Activated CD8-positive, alpha-beta memory T cell treated with anti-CD3 and anti-CD28 coated beads, Interleukin-2, amount 50 U/mL, for 1 hour (primary cell): ENCODE data around the gene RHOC.

Experiments used
- DNase-seq: peaks from one replicate; pipeline ENCODE4 v3.0.0-alpha.2; 2020; ENCODE audit errors: extremely low read depth

The RHOC gene

GRCh38 chr1:112702067-112702395 is 4.9 kb downstream of the RHOC start:
- DNase-seq, result no peak

DNA sequence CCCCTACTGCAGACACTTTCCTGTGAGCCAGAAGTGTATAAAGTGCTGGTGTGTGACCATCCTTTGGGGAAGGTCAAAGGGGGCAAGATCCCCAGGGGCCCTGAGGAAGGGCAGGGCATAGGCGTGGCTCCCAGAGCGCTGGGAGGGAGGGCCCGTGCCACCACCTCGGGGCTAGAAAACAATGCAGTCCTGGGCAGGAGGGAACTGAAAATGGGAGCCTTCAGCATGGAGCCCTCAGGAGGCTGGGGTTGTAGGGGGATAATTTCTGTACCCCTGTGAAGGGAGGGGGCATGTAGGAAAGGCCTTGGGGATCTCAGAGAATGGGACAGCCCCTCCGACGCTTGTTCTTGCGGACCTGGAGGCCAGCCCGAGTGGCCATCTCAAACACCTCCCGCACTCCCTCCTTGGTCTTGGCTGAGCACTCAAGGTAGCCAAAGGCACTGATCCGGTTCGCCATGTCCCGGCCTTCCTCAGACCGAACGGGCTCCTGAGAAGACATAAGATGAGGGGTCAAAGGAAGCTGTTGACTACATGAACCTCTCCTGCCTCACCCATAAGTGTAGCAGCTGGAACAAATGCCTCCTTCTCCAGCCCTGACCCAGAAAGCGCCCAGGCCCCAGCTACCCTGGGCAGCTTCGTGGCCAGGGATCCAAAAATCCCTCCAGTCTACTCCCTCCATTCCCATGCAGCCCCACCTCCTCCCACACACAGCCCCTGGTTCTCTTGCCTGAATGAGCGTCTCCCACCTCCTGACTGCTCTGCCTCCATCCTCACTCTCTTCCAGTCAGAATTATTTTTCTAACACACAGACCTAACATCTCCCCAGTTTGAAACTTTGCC is 5.5 kb downstream of the RHOC start:
- DNase-seq, result no peak

DNA sequence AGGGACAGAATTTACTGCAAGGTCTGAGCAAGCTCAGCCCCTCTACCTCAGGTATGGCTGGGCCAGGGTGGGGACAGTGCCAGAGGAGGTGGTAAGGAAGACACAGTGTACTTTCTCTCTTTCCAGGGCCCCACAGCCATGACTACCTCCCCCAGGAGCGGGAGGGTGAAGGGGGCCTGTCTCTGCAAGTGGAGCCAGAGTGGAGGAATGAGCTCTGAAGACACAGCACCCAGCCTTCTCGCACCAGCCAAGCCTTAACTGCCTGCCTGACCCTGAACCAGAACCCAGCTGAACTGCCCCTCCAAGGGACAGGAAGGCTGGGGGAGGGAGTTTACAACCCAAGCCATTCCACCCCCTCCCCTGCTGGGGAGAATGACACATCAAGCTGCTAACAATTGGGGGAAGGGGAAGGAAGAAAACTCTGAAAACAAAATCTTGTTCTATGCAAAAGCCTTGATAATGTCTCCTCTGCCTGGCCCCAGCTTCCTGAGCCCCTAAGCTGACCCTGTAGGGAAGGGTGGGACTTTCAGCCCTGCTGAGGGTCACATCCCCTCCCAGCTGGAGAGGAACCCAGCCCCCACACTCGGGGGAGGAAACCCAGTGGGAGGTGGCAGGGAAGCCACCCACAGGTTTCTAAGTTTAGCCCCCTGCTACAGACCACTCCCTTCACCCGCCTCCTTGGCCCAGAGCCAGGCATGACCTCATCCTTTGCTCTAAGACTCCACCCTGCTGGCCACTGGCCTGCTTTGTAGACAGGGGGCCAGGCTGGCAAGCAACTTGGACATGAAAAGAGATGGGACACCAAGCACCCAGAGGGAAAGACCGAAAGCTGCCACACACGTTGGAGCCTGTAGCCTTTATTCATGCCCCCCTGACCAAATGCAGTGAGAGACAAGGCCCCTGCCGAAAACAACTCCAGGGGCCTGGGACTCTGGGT is 6.4 kb downstream of the RHOC start:
- no peak for DNase-seq

DNA sequence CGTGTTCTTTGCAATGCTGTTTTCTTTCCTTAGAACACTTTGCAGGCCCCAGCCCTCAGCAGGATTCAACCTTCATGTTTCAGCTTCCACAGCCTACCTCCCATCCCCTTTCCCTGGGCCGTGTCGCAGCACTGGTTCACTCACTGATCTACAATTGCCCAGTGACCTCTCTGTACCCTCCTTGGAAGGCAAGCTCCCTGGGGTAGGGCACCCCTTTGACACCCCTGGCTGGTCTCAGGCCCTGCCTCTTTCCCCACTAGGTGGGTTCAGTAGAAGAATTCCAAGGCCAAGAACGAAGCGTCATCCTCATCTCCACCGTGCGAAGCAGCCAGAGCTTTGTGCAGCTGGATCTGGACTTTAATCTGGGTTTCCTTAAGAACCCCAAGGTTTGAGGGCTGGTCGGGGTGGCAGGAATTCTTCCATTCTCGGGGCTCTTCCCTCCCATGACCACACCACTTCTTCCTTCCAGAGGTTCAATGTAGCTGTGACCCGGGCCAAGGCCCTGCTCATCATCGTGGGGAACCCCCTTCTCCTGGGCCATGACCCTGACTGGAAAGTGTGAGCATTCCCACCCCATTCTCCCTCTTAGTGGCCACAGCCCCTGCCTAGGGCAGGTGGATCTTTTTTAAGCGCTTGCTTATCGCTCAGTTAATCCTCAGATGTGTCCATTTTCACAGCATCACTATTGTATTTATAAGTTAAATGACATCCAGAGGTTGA is 7.3 kb downstream of the RHOC start:
- DNase-seq, result no peak

- DNase-seq, result no peak
These were observed 8.3 kb downstream of the RHOC start for GRCh38 chr1:112698366-112699310.

- DNase-seq, result no peak
These were observed 9.1 kb downstream of the RHOC start for GRCh38 chr1:112697781-112698201.

GRCh38 chr1:112696578-112697314 is 10.2 kb downstream of the RHOC start:
- no peak for DNase-seq

DNA sequence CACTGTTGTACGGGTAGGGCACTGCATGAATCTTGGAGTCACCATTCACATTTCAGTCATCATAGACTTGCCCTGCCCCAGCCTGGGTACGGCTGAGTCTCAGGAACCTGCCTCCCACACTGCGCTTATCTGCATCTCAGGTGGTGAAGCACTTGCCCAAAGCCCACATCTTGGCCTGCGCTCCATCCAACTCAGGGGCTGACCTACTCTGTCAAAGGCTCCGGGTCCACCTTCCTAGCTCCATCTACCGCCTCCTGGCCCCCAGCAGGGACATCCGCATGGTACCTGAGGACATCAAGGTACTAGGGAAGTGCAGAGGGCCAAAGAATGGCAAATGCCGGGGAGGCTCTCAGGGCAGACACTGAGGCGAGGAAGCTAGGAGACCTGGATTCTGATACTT is 11.7 kb downstream of the RHOC start:
- DNase-seq, result no peak

GRCh38 chr1:112694363-112694929 is 12.5 kb downstream of the RHOC start:
- DNase-seq, result no peak

- no peak for DNase-seq
These were observed 13.1 kb downstream of the RHOC start for GRCh38 chr1:112693821-112694220.

DNA sequence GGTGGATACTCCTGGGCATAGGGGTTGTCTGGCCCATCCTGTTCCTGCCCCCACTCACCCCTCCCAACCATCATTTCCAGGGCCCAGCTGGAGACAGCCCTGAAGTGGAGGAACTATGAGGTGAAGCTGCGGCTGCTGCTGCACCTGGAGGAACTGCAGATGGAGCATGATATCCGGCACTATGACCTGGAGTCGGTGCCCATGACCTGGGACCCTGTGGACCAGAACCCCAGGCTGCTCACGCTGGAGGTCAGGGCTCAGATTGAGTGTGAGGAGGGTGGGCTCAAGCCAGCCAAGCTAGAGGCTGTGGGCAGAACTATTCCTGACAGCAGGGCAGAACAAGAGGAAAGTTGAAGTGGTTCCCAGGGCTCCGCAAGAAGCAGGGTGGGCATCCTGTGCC is 14.2 kb downstream of the RHOC start:
- no peak for DNase-seq

DNA sequence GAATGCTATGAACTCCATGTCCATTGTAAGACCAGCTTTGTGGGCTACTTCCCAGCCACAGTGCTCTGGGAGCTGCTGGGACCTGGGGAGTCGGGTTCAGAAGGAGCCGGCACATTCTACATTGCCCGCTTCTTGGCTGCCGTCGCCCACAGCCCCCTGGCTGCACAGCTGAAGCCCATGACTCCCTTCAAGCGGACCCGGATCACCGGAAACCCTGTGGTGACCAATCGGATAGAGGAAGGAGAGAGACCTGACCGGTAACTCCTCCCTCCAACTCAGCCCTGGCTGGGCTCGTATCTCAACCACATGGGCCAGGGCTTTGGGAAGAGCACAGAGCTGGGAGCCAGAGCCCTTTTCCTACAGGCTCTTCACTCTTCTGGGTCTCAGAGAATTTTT is 17.1 kb downstream of the RHOC start:
- DNase-seq, result no peak

DNA sequence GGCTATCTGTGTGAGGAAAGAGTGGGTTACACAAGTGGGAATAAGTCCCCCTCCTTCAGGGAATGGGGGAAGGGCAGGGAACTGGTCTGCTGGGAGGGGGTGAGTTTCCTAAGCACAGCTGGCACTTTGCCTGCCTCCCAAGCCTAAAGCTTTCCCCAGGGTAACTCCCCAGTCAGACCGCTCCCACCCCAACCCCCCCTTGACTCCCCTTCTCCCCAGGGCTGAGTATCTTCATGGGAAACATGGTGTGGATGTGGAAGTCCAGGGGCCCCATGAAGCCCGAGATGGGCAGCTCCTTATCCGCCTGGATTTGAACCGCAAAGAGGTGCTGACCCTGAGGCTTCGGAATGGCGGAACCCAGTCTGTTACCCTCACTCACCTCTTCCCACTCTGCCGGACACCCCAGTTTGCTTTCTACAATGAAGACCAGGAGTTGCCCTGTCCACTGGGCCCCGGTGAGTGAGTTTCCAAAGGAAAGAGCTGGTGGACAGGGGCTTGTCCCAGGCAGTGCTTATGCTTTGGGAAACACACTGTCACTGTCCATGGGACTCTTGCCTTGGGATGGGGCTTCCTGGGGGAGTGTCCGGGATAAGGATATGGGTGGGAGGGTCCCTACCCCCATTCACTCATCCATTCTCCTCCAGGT is 17.6 kb downstream of the RHOC start:
- DNase-seq, result no peak

DNA sequence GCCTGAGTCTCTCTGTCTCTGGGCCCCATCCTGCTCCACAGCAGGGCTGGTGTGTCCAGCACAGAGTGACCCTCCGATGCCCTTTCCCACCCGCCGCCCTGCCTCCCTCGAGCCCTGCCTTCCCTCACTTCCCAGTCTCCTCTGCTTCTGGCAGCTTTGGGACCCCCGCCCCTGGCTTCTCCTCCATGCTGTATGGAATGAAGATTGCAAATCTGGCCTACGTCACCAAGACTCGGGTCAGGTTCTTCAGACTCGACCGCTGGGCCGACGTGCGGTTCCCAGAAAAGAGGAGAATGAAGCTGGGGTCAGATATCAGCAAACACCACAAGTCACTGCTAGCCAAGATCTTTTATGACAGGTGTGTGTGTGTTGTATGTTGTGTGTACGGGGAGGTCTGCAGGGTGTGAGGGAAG is 18.1 kb downstream of the RHOC start:
- no peak for DNase-seq

DNA sequence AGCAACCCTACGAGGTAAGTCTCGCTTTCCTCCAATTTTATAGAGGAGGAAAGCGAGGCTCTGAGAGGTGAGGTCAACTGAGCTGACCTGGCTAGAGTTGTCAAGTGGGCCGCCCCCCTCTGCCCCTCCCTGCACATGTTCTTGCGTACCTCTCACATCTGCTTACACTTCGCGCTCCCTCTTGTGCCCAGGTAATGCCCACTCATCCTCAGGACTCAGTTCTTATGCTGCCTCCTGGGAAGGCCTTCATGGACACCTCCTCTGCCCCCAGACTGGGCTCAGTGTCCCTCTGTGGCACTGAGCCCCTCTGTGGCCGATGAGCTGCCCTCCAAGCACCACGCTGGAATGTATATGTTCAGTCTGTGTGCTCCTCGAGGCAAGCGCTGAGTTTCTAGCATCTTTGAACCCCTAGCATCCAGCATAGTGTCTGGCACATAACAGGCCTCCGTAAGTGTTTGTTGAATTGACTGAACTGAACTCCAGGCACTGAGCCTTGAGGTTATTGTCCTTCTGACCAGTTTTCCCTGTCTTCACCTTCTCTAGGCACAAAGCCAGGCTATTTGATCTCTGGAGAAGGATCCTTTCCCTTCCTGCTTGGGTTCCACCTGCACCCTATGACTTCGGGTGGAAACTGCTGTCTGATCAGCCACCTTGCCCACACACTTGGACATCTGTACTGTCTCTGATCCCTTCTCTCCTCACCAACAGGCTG is 19.0 kb downstream of the RHOC start:
- DNase-seq, result no peak

DNA sequence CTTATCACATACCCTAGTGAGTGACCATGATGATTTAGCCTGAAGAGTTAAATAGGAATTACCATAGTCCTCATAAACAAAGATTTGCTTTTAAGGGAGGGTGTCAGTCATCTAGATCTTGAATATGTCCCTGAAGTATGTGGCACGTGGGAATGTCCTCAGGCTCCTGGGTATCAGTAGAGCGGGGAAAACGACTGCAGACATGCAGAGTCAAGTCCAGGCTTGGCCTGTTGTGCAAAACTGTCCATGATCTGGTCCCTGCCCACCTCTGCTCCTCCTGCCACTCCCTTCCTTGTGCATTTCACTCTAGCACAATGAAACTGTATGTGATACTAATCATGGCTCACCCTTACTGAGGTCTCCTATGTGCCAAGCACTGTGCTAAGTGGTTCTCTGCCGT is 19.6 kb downstream of the RHOC start:
- no peak for DNase-seq

DNA sequence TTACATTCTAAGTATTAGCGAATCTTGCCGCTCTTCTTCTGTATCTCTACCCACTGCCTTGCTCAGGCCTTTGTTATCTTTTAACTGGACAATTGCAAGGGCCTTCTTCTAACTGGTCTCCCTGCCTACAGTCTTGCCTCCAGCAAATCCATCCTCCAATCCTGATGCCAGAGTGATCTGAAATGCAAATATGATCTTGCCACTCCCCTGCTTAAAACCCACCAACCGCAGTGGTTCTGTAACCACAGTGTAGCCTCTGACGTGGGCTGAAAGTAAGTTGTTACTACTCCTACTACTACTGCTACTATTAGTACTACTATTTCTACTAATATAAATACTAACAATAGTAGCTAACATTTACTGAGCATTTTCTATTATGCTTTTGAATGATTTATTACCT is 20.1 kb downstream of the RHOC start:
- no peak for DNase-seq

DNA sequence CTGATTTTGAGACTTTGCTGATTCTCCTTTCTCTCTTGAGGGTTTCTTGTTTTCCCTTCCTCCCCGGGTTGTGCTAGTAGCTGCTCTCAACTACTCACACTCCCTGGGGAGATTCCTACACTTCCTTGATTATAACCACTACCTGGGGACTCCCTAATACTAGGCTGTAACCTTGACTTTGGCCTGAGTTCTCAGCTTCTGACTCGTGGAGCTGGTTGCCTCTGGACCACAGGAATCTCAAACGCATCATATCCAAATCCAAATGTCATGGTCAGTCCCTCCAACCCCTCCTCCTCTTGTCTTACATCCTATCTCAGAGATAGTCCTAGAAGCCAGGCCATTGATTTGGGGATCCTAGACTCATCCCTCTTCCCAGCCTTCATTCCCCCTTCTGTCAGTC is 20.5 kb downstream of the RHOC start:
- no peak for DNase-seq

- no peak for DNase-seq
These were observed 21.0 kb downstream of the RHOC start for GRCh38 chr1:112685913-112686312.
